Endodermal cell (in vitro differentiated cells): Measurements from ENCODE around the gene IBTK. TPM values are rescaled to one million over a fixed set of nuclear protein-coding genes. Genes with fewer than 3 reads are reported as not detected.
"Not testable (repeated sequence)": the region's sequence is repeated elsewhere in the genome, so short reads cannot be mapped to it uniquely, and the experiment has no call there.

Experiments used
- DNase-seq: peaks from one replicate; pipeline ENCODE4 v3.0.0-alpha.2; 2017
- H3K27ac ChIP-seq: 2 replicates; pipeline ENCODE4 v1.5.1; 2013; ENCODE audit warnings: mild to moderate bottlenecking, low read depth, low read length, moderate library complexity
- H3K27me3 ChIP-seq: 2 replicates; pipeline ENCODE4 v1.6.1; 2013; ENCODE audit warnings: mild to moderate bottlenecking, low read length, moderate library complexity; ENCODE audit not compliant: insufficient read depth, control insufficient read depth, poor library complexity, severe bottlenecking
- H3K36me3 ChIP-seq: 2 replicates; pipeline ENCODE4 v1.7.0; 2013; ENCODE audit warnings: mild to moderate bottlenecking, low read length, moderate library complexity; ENCODE audit not compliant: control insufficient read depth, insufficient read depth
- H3K4me1 ChIP-seq: one replicate; pipeline ENCODE4 v1.7.0; 2013; ENCODE audit warnings: low read length; ENCODE audit not compliant: control insufficient read depth, insufficient read depth
- H3K4me3 ChIP-seq: 2 replicates; pipeline ENCODE4 v1.5.1; 2013; ENCODE audit warnings: mild to moderate bottlenecking, low read length, moderate library complexity
- H3K9ac ChIP-seq: 2 replicates; pipeline ENCODE4 v1.6.1; 2013; ENCODE audit warnings: mild to moderate bottlenecking, low read length, moderate library complexity; ENCODE audit not compliant: poor library complexity, severe bottlenecking; ENCODE audit errors: extremely low read depth
- H3K9me3 ChIP-seq: 2 replicates; pipeline ENCODE4 v1.6.1; 2013; ENCODE audit warnings: mild to moderate bottlenecking, low read length, moderate library complexity; ENCODE audit not compliant: control insufficient read depth
- H3K27ac Mint-ChIP-seq: 2 replicates; pipeline ENCODE4 v1.8.0; 2020; ENCODE audit warnings: mixed read lengths
- H3K27me3 Mint-ChIP-seq: 2 replicates; pipeline ENCODE4 v1.8.0; 2021; ENCODE audit warnings: mild to moderate bottlenecking, mixed read lengths; ENCODE audit not compliant: insufficient read depth
- H3K36me3 Mint-ChIP-seq: 2 replicates; pipeline ENCODE4 v1.8.0; 2020; ENCODE audit warnings: low read depth, mixed read lengths
- H3K4me1 Mint-ChIP-seq: 2 replicates; pipeline ENCODE4 v1.8.0; 2020; ENCODE audit warnings: mixed read lengths
- H3K4me3 Mint-ChIP-seq: 2 replicates; pipeline ENCODE4 v1.8.0; 2020; ENCODE audit warnings: mild to moderate bottlenecking, moderate library complexity, mixed read lengths
- H3K9me3 Mint-ChIP-seq: 2 replicates; pipeline ENCODE4 v1.8.0; 2020; ENCODE audit warnings: mild to moderate bottlenecking, mixed read lengths
- WGBS, 2 experiments: methylation state at CpG; one replicate each; pipeline versions ENCODE4 v1.1.5 to v1.1.7; 2013; ENCODE audit warnings: missing lambda C conversion rate in 2 of 2, mixed read lengths in 1 of 2; ENCODE audit not compliant: insufficient coverage in 1 of 2, insufficient read length in 1 of 2; 5-methylcytosine and 5-hydroxymethylcytosine counted together
- total RNA-seq, 2 donors: library from RNA; stranded (reverse); fragmentation: NEBNext Ultra II Directional in 1 of 2; extraction: Animal tissue kit (Norgen Biotek cat#: 25700) in 1 of 2; gene quantifications; 2 replicates in 1 of 2; 3 replicates in 1 of 2; pipeline ENCODE4 v1.2.1, GENCODE V29; 2021
- TF ChIP-seq, protein P1 (sequence below): fragments of 200-600 bp; sonication (generic); conservative IDR thresholded peaks from 2 replicates; pipeline ENCODE4 v1.5.0; 2021; ENCODE audit warnings: antibody characterized with exemption, mild to moderate bottlenecking

IBTK gene
- total RNA-seq, 2 donors from 2014 or later: 35.8 to 46.2 TPM

DNA sequence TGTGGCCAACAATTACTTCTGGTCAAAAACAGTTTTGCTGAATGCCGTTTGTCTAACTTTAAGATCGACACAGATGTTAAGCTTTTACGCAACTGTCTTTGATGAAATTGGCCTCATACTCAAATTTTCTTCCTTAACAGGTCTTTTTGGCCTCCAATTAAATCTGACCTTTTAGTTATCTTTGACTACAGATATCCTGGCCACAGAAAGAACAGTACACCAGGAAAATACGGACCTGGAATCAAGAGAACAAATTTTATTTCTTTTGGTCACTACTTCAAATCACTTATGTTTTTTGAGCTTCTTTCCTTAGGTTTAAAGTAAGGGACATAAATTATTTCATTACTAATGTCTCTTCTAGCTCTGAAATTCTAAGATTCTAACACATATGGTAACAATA, 49.8 kb downstream of the IBTK start:
- Mint-ChIP-seq H3K27ac (peak overlapping the region; percentile 28), H3K27me3 (no peaks in the 10 kb centered on the region), H3K4me1 (no peaks in the 10 kb centered on the region), H3K4me3 (no peak overlapping the region), H3K9me3 (no peaks in the 10 kb centered on the region), H3K36me3 (peaks cover 58% of the 10 kb centered on the region)
- H3K4me3 ChIP-seq: no peak overlapping the region
- no peaks in the 10 kb centered on the region for H3K27me3 ChIP-seq
- DNase-seq: no peak
- WGBS, 2 experiments: 92 to 94% methylated on average over 3 to 4 of the region's 4 CpGs
- no peaks in the 10 kb centered on the region for H3K9me3 ChIP-seq
- H3K27ac ChIP-seq: no peak overlapping the region
- H3K4me1 ChIP-seq: no peaks in the 10 kb centered on the region
- peaks cover 94% of the 10 kb centered on the region for H3K36me3 ChIP-seq
- no peak overlapping the region for H3K9ac ChIP-seq
- TF ChIP-seq, protein P1, sequence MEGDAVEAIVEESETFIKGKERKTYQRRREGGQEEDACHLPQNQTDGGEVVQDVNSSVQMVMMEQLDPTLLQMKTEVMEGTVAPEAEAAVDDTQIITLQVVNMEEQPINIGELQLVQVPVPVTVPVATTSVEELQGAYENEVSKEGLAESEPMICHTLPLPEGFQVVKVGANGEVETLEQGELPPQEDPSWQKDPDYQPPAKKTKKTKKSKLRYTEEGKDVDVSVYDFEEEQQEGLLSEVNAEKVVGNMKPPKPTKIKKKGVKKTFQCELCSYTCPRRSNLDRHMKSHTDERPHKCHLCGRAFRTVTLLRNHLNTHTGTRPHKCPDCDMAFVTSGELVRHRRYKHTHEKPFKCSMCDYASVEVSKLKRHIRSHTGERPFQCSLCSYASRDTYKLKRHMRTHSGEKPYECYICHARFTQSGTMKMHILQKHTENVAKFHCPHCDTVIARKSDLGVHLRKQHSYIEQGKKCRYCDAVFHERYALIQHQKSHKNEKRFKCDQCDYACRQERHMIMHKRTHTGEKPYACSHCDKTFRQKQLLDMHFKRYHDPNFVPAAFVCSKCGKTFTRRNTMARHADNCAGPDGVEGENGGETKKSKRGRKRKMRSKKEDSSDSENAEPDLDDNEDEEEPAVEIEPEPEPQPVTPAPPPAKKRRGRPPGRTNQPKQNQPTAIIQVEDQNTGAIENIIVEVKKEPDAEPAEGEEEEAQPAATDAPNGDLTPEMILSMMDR: no peak

DNA sequence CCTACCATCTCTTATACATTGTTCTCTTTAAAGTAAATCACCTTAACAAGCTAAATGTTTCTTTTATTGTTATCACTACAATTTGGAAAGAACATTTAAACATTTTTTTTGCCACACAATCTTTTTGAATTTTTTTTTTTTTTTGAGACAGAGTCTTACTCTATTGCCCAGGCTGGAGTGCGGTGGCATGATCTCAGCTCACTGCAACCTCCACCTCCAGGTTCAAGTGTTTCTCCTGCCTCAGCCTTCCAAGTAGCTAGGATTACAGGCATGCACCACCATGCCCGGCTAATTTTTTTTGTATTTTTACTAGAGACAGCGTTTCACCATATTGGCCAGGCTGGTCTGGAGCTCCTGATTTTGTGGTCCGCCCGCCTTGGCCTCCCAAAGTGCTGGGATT, 50.3 kb downstream of the IBTK start:
- 87 to 96% methylated on average over 4 to 5 of the region's 5 CpGs for WGBS, 2 experiments
- not testable (repeated sequence) for H3K4me1 Mint-ChIP-seq, H3K27me3 ChIP-seq, H3K4me3 Mint-ChIP-seq, DNase-seq, H3K27ac ChIP-seq, H3K27me3 Mint-ChIP-seq, H3K9ac ChIP-seq, H3K9me3 ChIP-seq, H3K9me3 Mint-ChIP-seq, H3K4me3 ChIP-seq, H3K4me1 ChIP-seq
- peaks cover 94% of the 10 kb centered on the region for H3K36me3 ChIP-seq
- H3K36me3 Mint-ChIP-seq: peaks cover 58% of the 10 kb centered on the region
- peak overlapping the region; percentile 30 for H3K27ac Mint-ChIP-seq

- Histone ChIP-seq H3K27me3 (no peaks in the 10 kb centered on the region), H3K9ac (no peak overlapping the region), H3K36me3 (peaks cover 94% of the 10 kb centered on the region), H3K9me3 (no peaks in the 10 kb centered on the region), H3K27ac (no peak overlapping the region), H3K4me1 (no peaks in the 10 kb centered on the region), H3K4me3 (no peak overlapping the region)
- H3K4me3 Mint-ChIP-seq: no peak overlapping the region
- no peaks in the 10 kb centered on the region for H3K9me3 Mint-ChIP-seq
- no peak overlapping the region for H3K27ac Mint-ChIP-seq
- DNase-seq: no peak
- TF ChIP-seq, protein P1: no peak
- H3K36me3 Mint-ChIP-seq: peaks cover 65% of the 10 kb centered on the region
- no peaks in the 10 kb centered on the region for H3K27me3 Mint-ChIP-seq
- no peaks in the 10 kb centered on the region for H3K4me1 Mint-ChIP-seq
Measured at GRCh38 chr6:82196161-82196560, 51.4 kb downstream of the IBTK start.

GRCh38 chr6:82195619-82196018, 51.9 kb downstream of the IBTK start:
- TF ChIP-seq, protein P1: no peak
- WGBS, 2 experiments: 92% methylated on average over 4 of the region's 4 CpGs; no CpG with 5 or more reads in 1 of the 2 experiments
- H3K4me1 ChIP-seq: no peaks in the 10 kb centered on the region
- no peak overlapping the region for H3K4me3 Mint-ChIP-seq
- no peaks in the 10 kb centered on the region for H3K4me1 Mint-ChIP-seq
- H3K27ac Mint-ChIP-seq: no peak overlapping the region
- H3K9me3 ChIP-seq: no peaks in the 10 kb centered on the region
- no peak overlapping the region for H3K9ac ChIP-seq
- H3K27me3 ChIP-seq: no peaks in the 10 kb centered on the region
- H3K27ac ChIP-seq: no peak overlapping the region
- H3K36me3 Mint-ChIP-seq: peaks cover 65% of the 10 kb centered on the region
- no peak for DNase-seq
- H3K36me3 ChIP-seq: peaks cover 94% of the 10 kb centered on the region
- no peak overlapping the region for H3K4me3 ChIP-seq
- no peaks in the 10 kb centered on the region for H3K9me3 Mint-ChIP-seq
- H3K27me3 Mint-ChIP-seq: no peaks in the 10 kb centered on the region
